Loucy (cell line): ENCODE results near the gene SRSF4.

Experiments
- EZH2phosphoT487 ChIP-seq: fragments of 200-600 bp; IDR thresholded peaks from 2 replicates; pipeline ENCODE4 v1.6.1; 2018; ENCODE audit warnings: antibody characterized with exemption, mild to moderate bottlenecking, moderate library complexity, borderline replicate concordance
- TF ChIP-seq, protein P1 (sequence below): fragments of 200-600 bp; sonication (generic); conservative IDR thresholded peaks from 2 replicates; pipeline ENCODE4 v1.5.1; 2014; ENCODE audit warnings: mild to moderate bottlenecking, antibody characterized with exemption, low read length

DNA sequence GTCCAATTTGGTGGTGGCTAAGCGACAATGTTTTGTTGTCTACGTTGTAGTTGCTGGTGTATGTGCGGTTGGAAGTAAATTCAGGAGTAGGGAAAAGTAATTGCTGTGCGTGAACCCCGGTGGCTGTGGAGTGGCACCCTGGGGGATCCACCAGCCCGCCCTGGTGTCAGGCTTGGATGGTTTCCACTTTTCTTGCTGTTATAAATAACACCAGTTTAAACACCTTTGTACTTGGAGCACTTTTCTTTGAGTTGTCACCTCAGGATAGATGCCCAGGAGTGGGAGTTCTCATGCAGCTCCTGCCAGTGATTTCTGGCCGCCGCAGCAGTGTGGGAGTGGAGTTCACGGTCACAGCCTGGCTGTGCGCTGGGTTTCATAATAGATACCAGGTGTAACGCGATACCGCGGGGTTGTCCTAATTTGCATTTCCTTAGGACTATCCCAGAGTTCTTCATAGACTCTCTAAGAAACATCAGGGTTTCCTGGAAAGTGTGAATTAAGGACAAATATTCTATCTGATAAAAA lies 45.2 kb downstream of the SRSF4 start:
- TF ChIP-seq EZH2phosphoT487 = no peak
- TF ChIP-seq, protein P1, sequence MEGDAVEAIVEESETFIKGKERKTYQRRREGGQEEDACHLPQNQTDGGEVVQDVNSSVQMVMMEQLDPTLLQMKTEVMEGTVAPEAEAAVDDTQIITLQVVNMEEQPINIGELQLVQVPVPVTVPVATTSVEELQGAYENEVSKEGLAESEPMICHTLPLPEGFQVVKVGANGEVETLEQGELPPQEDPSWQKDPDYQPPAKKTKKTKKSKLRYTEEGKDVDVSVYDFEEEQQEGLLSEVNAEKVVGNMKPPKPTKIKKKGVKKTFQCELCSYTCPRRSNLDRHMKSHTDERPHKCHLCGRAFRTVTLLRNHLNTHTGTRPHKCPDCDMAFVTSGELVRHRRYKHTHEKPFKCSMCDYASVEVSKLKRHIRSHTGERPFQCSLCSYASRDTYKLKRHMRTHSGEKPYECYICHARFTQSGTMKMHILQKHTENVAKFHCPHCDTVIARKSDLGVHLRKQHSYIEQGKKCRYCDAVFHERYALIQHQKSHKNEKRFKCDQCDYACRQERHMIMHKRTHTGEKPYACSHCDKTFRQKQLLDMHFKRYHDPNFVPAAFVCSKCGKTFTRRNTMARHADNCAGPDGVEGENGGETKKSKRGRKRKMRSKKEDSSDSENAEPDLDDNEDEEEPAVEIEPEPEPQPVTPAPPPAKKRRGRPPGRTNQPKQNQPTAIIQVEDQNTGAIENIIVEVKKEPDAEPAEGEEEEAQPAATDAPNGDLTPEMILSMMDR = no peak
